GM21529 (cell line): ENCODE results near the gene LRIT1.
A peak's percentile ranks its signal among the peaks of the same experiment; 100 is the strongest.

ENCODE experiments used
- ATAC-seq: cut with Tn5 transposase; IDR thresholded peaks from one replicate; pipeline ENCODE4 v1.9.1; 2021; ENCODE audit not compliant: unreplicated experiment

Gene LRIT1

GRCh38 chr10:84217746-84218145 is 23.6 kb downstream of the LRIT1 start:
- no peak for ATAC-seq

DNA sequence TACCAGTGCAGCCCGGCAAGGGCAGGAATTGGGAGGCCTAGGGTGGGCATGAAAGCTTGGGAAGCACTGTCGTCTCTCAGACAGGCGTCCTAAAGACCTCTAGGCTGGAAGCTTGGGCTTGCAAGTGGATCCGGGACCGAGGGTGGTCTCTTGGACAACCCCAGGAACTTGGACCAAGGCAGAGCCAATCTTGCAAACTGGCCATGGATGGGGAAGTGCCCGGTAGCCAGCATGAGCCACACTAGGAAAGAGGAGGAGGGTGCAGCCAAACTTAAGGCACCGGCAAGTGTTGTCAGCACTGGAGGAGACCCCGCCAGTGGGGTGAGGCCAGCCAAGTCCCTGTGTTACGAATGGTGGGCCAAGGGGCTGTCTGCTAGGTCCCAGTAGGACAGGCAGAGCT is 24.5 kb downstream of the LRIT1 start:
- ATAC-seq = no peak

GRCh38 chr10:84214612-84215235 is 26.6 kb downstream of the LRIT1 start:
- ATAC-seq = peak; percentile 90

- ATAC-seq = no peak
Measured at GRCh38 chr10:84214046-84214572, 27.2 kb downstream of the LRIT1 start.

- no peak for ATAC-seq
Measured at GRCh38 chr10:84213076-84213475, 28.3 kb downstream of the LRIT1 start.

DNA sequence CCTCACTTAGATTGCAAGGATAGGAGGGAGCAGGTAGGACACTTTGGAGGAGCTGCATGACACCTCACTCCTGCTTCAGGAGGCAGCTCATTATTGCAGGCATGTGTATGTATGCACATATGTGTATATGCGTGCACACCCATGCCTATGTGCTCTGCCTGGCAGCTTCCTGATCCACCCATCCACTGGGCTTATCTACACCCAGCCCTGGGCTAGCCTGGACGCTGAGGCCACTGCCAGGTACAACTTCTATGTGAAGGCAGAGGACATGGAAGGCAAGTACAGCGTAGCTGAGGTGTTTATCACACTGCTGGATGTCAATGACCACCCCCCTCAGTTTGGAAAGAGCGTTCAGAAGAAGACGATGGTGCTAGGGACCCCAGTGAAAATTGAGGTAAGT is 29.3 kb downstream of the LRIT1 start:
- no peak for ATAC-seq

DNA sequence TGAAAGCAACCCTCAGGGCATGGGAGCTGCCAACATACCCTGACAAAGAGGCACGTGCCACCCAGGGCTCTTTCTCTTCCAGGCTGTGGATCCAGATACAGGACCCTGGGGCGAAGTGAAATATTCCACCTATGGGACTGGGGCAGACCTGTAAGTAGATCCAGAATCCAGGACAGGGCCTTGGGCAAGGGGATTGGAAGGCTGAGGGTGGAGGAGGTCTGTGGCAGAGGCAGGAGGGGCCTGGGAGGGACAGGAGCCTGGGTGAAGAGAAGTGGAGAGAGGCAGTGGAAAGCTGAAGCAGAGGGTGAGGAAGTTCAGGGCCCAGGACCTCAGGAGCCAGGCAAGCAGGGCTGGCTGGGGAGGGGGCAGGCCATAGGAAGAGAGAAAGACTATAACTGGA is 29.8 kb downstream of the LRIT1 start:
- no peak for ATAC-seq

DNA sequence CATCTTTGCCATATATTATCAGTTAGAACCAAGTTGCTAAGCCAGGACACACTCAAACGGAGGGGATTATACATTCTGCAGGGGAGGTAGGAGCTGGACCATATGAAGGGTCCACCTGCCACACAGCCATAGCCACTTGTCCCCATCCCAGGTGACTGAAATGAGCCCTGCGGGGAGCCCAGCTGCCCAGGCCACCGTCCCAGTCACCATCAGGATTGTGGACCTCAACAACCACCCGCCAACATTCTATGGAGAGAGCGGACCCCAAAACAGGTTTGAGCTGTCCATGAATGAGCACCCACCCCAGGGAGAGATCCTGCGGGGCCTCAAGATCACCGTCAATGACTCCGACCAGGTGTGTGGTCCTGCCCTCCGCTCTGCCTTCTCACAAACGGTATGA is 33.3 kb downstream of the LRIT1 start:
- no peak for ATAC-seq

DNA sequence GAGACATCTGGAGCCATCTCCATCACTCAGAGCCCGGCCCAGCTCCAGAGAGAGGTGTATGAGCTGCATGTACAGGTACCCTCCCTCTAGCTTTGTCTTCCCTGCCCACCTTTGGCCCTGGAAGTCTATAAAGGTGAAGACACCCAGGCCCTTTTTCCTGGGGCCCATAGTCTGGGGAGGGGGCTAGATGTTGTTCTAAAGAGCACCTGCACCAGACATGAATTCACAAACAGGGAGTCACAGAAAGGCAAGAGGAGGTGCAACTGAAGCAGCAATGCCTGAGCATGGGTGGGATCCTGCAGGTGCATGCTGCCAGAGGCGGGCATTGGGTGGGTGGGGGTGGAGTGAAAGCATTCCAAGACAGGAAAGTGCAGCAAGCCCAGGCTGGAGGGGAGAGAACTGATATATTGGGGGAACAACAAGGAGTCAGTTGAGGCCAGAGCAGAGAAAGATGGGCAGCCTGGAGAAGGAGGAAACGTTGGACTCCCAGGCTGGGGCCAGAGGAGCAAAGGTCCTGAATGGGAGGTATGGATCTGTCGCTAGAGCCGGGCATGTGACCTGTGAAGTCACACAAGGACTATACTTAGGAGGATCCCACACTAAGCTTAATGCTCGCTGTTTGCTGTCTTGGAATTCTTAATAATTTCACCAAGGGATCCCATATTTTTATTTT is 35.4 kb downstream of the LRIT1 start:
- no peak for ATAC-seq

DNA sequence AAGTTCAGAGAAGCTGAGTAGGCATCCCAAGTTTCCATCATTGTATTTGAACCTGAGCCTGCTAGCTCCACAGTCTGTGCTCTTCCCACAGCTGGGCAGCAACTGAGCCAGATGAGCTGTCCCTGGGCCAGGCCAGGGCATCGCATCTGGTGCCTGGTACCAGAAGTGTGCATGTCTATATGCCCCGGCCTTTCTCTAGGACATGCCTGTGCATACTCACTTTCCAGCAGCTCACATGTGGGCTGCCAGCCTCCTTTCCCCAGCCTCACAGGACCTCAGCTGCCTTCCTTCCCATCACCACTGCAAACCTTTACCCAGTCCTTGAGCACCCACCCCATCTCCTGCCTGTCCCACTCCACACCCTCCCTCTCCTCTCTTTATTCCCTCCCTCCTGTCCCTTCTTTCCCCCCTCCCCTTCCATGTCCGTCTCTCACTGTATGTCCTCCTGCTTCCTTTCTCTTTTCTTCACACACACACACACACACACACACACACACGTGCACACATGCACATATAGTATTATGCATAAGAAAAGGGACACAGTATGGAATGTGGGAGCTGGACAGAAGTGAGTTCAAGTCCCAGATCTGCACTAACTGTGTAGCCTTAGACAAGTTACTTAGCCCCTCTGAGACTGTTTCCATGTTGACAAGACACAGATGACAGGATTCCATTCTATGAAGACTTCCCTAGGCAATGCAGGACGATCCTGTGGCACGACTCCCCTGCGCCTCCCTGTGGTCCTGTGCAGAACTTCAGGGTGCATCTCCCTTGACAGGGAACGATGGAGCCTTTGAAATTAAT is 36.1 kb downstream of the LRIT1 start:
- ATAC-seq = peak; percentile 80

GRCh38 chr10:84204610-84205009 is 36.7 kb downstream of the LRIT1 start:
- no peak for ATAC-seq

DNA sequence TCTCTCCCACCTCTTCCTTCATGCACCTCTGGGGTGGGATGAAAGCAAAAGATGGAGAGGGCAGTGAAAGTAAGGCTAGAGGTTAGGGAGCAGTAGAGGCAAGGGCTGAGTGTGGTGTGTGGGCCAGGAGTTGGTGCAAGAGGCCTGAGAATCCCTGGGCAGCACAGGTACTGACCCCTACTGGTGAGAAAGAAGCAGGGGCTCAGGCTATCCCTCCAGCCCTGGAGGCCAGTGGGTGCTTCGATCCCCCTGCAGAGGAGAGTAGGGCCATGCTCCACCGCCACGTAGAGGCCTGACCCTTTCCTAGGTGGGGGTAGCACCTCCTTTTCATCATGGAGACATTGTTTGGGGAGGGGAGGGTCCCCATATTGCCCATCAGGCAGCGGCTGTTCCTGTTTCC is 37.2 kb downstream of the LRIT1 start:
- peak; percentile 72 for ATAC-seq

- no peak for ATAC-seq
Measured at GRCh38 chr10:84202349-84202748, 39.0 kb downstream of the LRIT1 start.

- ATAC-seq = no peak
Measured at GRCh38 chr10:84201682-84202081, 39.7 kb downstream of the LRIT1 start.

DNA sequence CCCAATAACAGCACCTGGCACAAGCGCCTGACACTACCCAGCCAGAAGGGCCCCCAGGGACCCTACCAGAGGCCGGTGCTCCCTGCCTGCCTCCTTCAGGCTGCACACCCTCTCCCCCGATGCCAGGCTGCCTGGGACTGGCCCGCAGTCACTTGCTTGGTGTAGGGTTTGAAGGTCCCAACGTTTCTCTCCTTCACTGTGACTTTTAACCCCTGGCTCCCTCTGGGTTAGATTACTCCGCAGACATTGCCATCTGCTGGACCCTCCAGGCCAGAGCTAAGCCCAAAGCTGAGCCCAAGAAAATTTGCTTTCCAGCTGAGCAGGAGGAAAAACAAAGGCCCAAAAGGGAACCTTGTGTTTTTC is 40.1 kb downstream of the LRIT1 start:
- no peak for ATAC-seq

DNA sequence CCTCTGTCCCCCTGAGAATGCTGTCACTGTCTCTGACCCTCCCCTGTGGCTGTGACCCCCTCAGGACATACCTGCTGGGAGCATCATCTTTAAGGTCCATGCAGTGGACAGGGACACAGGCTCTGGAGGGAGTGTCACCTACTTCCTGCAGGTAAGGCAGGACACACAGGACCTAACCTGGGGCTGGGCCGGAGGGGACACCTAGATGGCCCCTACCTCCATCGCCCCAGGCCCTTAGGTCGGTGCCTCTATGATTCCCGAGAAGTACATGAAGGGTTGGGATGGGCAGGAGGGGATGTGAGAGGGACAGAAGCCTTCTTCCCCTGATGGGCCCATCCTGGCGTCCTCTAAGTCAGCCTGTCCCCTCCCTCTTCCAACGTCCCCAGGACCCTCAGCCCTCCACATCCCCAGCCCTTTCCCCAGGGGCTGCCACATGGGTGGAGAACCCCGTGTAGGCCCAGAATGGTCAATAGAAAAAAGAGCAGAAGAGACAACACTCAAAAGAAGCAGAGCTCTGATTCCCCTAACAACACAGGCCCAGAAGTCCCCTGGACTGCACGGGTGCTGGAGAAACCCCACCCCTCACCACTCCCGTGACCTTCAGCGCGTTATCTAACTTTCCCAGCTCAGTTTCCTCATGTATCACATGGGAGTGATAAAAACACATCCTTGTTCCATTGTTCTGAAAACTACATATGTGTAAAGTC is 40.7 kb downstream of the LRIT1 start:
- ATAC-seq = no peak

GRCh38 chr10:84198206-84198915 is 43.0 kb downstream of the LRIT1 start:
- no peak for ATAC-seq

DNA sequence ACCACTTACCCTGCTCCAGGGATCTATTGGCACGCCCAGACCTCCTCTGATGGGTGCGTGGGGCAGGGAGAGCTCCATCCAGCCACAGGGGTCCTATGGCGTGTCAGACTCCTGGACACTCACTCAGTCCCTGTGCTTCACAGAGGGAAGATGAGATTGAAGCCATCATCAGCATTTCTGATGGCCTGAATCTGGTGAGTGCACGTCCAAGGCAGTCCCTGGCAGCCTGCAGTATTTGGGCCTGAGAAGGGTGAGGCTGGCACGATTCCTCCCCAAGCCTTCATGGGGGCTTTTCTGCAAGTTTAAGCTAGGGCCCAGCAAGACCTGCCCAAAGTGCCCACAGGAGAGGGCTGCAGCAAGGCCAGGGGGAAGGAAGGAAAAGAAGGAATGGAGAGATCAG is 43.7 kb downstream of the LRIT1 start:
- no peak for ATAC-seq

DNA sequence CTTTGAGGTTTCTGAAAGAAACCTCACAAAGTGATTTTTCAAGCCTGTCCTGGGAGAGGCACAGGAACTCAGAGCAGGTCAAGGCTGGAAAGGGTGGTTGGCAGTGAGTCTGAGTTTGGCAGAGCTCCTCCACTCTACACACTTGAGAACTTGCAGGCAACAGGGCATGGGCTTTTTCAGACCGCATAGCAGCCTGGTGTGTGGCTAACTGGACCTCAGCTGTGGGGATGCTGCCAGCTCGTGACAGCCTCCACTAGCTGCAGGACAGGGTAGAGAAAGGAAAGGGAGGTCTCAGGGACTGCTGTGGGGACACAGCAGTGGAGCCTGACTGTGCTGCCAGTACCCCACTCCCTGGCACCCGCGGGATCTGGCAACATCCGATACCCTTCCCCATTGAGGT is 44.4 kb downstream of the LRIT1 start:
- no peak for ATAC-seq

DNA sequence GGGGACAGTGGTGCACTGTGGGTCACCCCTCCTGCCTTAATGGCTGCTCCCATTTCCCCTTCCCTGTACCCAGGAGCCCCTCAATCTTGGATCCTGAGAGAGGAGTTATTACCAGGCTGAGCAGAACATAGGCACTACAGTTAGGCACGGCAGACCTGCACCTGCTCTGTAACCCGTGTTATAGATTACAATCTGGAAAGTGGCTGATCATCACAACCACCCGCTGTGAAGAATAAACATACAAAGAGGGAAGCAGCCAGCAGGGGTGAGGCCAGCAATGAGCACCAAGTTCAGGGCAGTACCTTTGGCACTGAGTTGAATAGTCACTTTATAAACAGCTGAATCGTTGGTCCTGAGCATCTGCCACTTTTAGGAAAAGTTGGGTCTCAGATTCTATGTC is 45.3 kb downstream of the LRIT1 start:
- no peak for ATAC-seq
